Measurements from ENCODE around the gene IFT22. TPM values are rescaled to one million over a fixed set of nuclear protein-coding genes. Genes with fewer than 3 reads are reported as not detected.

The IFT22 gene
- total and polyA plus RNA-seq, 2 of the 8 experiments (the other 6 are each of a cell fraction or from before 2014, with no cell fraction given) = 17.7 to 18.9 TPM

- Histone ChIP-seq H3K4ac (replicated peaks; ENCODE audit: insufficient read length, low read depth, low read length) (no peak overlapping the region), H3K79me2 (ENCODE audit: control insufficient read depth in 1 of 2, insufficient read depth in 2 of 2, low read length in 2 of 2) (peaks cover 4 to 61% of the 10 kb centered on the region in 2 experiments; a peak in 3 of 4 replicates), H4K91ac (replicated peaks; ENCODE audit: insufficient read length, low read length) (no peak overlapping the region), H3K23ac (ENCODE audit: insufficient read length) (no peak overlapping the region), H2BK12ac (ENCODE audit: low read depth, low read length) (no peak overlapping the region), H3K23me2 (ENCODE audit: low read depth, low read length) (no peaks in the 10 kb centered on the region), H3K56ac (replicated peaks; ENCODE audit: insufficient read length, low read depth, low read length) (no peak overlapping the region), H3K14ac (ENCODE audit: insufficient read length) (no peak overlapping the region), H3K18ac (ENCODE audit: extremely low read depth, low read length) (no peak overlapping the region), H4K5ac (ENCODE audit: insufficient read length, low read depth, low read length) (no peak overlapping the region), H3K27me3 (replicated peaks in 1 of 4; ENCODE audit: control insufficient read depth in 3 of 4, extremely low read depth in 1 of 4, insufficient read depth in 3 of 4, low read length in 3 of 4) (no peaks in the 10 kb centered on the region), H3K4me3 (ENCODE audit: extremely low read depth in 1 of 4, insufficient read depth in 2 of 4, low read depth in 3 of 4, low read length in 4 of 4) (no peak overlapping the region), H2BK120ac (replicated peaks; ENCODE audit: low read depth, low read length) (no peak overlapping the region), H2BK15ac (ENCODE audit: low read length) (no peak overlapping the region), H2AFZ (ENCODE audit: low read length) (no peak overlapping the region), H3K27ac (ENCODE audit: low read depth, low read length) (no peak overlapping the region), H3K4me1 (replicated peaks in 1 of 4; ENCODE audit: control insufficient read depth in 3 of 4, insufficient read depth in 4 of 4, low read length in 3 of 4) (peaks cover 0 to 3% (median 2%) of the 10 kb centered on the region in 4 experiments; a peak in 3 of 7 replicates), H2AK5ac (ENCODE audit: low read depth, low read length) (no peak overlapping the region), H2BK20ac (ENCODE audit: low read length) (no peak overlapping the region), H4K8ac (ENCODE audit: extremely low read depth, insufficient read depth, low read length) (no peak overlapping the region), H4K20me1 (replicated peaks in 1 of 2; ENCODE audit: control insufficient read depth in 1 of 2, insufficient read depth in 2 of 2, low read length in 2 of 2) (peaks cover 0 to 4% of the 10 kb centered on the region in 2 experiments), H3K9ac (replicated peaks in 1 of 4; ENCODE audit: extremely low read depth in 1 of 4, low read depth in 3 of 4, low read length in 3 of 4) (no peak overlapping the region), H2BK5ac (ENCODE audit: low read depth, low read length) (no peak overlapping the region), H3K4me2 (ENCODE audit: insufficient read depth in 1 of 2, low read depth in 2 of 2, low read length in 2 of 2) (no peak overlapping the region), H3K36me3 (ENCODE audit: control insufficient read depth in 2 of 4, insufficient read depth in 4 of 4, low read length in 3 of 4) (no peaks in the 10 kb centered on the region; a peak in 1 of 8 replicates), H3K9me3 (ENCODE audit: insufficient read depth in 2 of 2, low read depth in 1 of 2, low read length in 1 of 2) (no peaks in the 10 kb centered on the region), H3K79me1 (ENCODE audit: low read depth, low read length) (peaks cover 15% of the 10 kb centered on the region)
- FAIRE-seq = no peak
- DNase-seq (ENCODE audit: low read depth in 1 of 2, low spot score in 2 of 2) = no peak
- CTCF ChIA-PET (ENCODE audit: partially characterized antibody) = interaction anchor here (1.0 to 36.0 kb wide), 6 partner anchors 8 to 88 kb away, joined by 3 to 728 read pairs (median 7); partner anchors contain the start of genes COL26A1 and IFT22
- POLR2A ChIA-PET (ENCODE audit: partially characterized antibody) = interaction anchor here (1.3 to 4.7 kb wide), 4 partner anchors 8 to 28 kb away, joined by 4 to 29 read pairs (median 10); partner anchors contain the start of gene COL26A1
- WGBS, 2 experiments (ENCODE audit: extremely low coverage in 1 of 2, insufficient coverage in 1 of 2, insufficient read length in 1 of 2, insufficient replicate concordance in 2 of 2, low coverage in 1 of 2, low lambda C conversion rate in 2 of 2, missing lambda C conversion rate in 1 of 2) = 93% methylated on average over 5 of the region's 5 CpGs; no CpG with 5 or more reads in 1 of the 2 experiments
- TF ChIP-seq ASH2L (IDR thresholded peaks at IDR 0.05; ENCODE audit: low read length) (no peak), SP2 (IDR thresholded peaks at IDR 0.05; ENCODE audit: low read length) (no peak), SP4 (IDR thresholded peaks at IDR 0.05; ENCODE audit: low read length) (no peak), SP1 (IDR thresholded peaks at IDR 0.05; ENCODE audit: low read depth, low read length) (no peak), BRCA1 (IDR thresholded peaks at IDR 0.05; ENCODE audit: low read depth, low read length) (no peak), SAP30 (IDR thresholded peaks at IDR 0.05; ENCODE audit: insufficient read depth, insufficient replicate concordance, low read length) (no peak), HDAC6 (IDR thresholded peaks at IDR 0.05; ENCODE audit: low read depth, low read length) (no peak)
- TF ChIP-seq, protein P1, sequence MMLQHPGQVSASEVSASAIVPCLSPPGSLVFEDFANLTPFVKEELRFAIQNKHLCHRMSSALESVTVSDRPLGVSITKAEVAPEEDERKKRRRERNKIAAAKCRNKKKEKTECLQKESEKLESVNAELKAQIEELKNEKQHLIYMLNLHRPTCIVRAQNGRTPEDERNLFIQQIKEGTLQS (IDR thresholded peaks at IDR 0.05; ENCODE audit: insufficient read depth, low read depth, low read length) = no peak
Observed at GRCh38 chr7:101370836-101371235, 49.2 kb upstream of the IFT22 start.

Data from H1 (cell line).